H9 (cell line): Measurements from ENCODE around the gene IER3. TPM values are rescaled to one million over a fixed set of nuclear protein-coding genes. Genes with fewer than 3 reads are reported as not detected.

Experiments
- DNase-seq: peaks from one replicate; pipeline ENCODE4 v3.0.0-alpha.2; 2017
- H2AFZ ChIP-seq: one replicate; pipeline ENCODE4 v1.6.1; 2013; ENCODE audit warnings: mild to moderate bottlenecking, low read length, control low read depth, moderate library complexity
- H2AK5ac ChIP-seq: 2 replicates; pipeline ENCODE4 v1.6.1; 2013; ENCODE audit warnings: low read length, control low read depth, mixed read lengths; ENCODE audit not compliant: insufficient read length
- H2BK120ac ChIP-seq: one replicate; pipeline ENCODE4 v1.6.1; 2013; ENCODE audit warnings: low read depth, mild to moderate bottlenecking, low read length, control low read depth, inconsistent platforms; ENCODE audit not compliant: poor library complexity, severe bottlenecking
- H2BK12ac ChIP-seq: 2 replicates; pipeline ENCODE4 v1.6.1; 2013; ENCODE audit warnings: low read length, control low read depth, mixed read lengths, low read depth; ENCODE audit not compliant: insufficient read length
- H2BK15ac ChIP-seq: 2 replicates; pipeline ENCODE4 v1.6.1; 2013; ENCODE audit warnings: low read depth, low read length, control low read depth
- H2BK20ac ChIP-seq: one replicate; pipeline ENCODE4 v1.6.1; 2013; ENCODE audit warnings: low read depth, mild to moderate bottlenecking, low read length, control low read depth, inconsistent platforms; ENCODE audit not compliant: poor library complexity, severe bottlenecking
- H2BK5ac ChIP-seq: 2 replicates; pipeline ENCODE4 v1.6.1; 2013; ENCODE audit warnings: low read length, control low read depth, mixed read lengths; ENCODE audit not compliant: insufficient read length
- H3K14ac ChIP-seq: 2 replicates; pipeline ENCODE4 v1.6.1; 2013; ENCODE audit warnings: low read length, control low read depth; ENCODE audit not compliant: insufficient read depth
- H3K18ac ChIP-seq: 2 replicates; pipeline ENCODE4 v1.6.1; 2013; ENCODE audit warnings: low read depth, mild to moderate bottlenecking, mixed read lengths, low read length, control low read depth; ENCODE audit not compliant: insufficient read length
- H3K23ac ChIP-seq: 2 replicates; pipeline ENCODE4 v1.6.1; 2013; ENCODE audit warnings: low read length, control low read depth, mixed read lengths, low read depth; ENCODE audit not compliant: insufficient read length
- H3K23me2 ChIP-seq: 2 replicates; pipeline ENCODE4 v1.6.1; 2013; ENCODE audit warnings: low read depth, mild to moderate bottlenecking, mixed read lengths, low read length, control low read depth; ENCODE audit not compliant: insufficient read length, poor library complexity, severe bottlenecking
- H3K27ac ChIP-seq: 2 replicates; pipeline ENCODE4 v1.5.1; 2013; ENCODE audit warnings: low read length, control low read depth, mixed read lengths, low read depth; ENCODE audit not compliant: insufficient read length
- H3K27me3 ChIP-seq: 2 replicates; pipeline ENCODE4 v1.6.1; 2013; ENCODE audit warnings: low read length, control low read depth, inconsistent platforms; ENCODE audit not compliant: insufficient read depth
- H3K4ac ChIP-seq: 2 replicates; pipeline ENCODE4 v1.6.1; 2013; ENCODE audit warnings: low read depth, mild to moderate bottlenecking, control low read depth, inconsistent platforms, low read length, moderate library complexity
- H3K4me1 ChIP-seq: 2 replicates; pipeline ENCODE4 v1.6.1; 2013; ENCODE audit warnings: low read length, control low read depth, inconsistent platforms; ENCODE audit not compliant: insufficient read depth
- H3K4me2 ChIP-seq: 2 replicates; pipeline ENCODE4 v1.6.1; 2013; ENCODE audit warnings: low read length, control low read depth, mixed read lengths; ENCODE audit not compliant: insufficient read length, insufficient read depth
- H3K56ac ChIP-seq: 2 replicates; pipeline ENCODE4 v1.6.1; 2013; ENCODE audit warnings: low read depth, mild to moderate bottlenecking, mixed read lengths, low read length, control low read depth; ENCODE audit not compliant: insufficient read length
- H3K79me1 ChIP-seq: 2 replicates; pipeline ENCODE4 v1.6.1; 2013; ENCODE audit warnings: low read depth, mild to moderate bottlenecking, moderate library complexity, low read length, control low read depth, inconsistent platforms; ENCODE audit not compliant: insufficient read depth, poor library complexity, severe bottlenecking
- H3K79me2 ChIP-seq: 2 replicates; pipeline ENCODE4 v1.6.1; 2013; ENCODE audit warnings: low read length, control low read depth, inconsistent platforms; ENCODE audit not compliant: insufficient read depth
- H3K9ac ChIP-seq: 2 replicates; pipeline ENCODE4 v1.6.1; 2013; ENCODE audit warnings: low read length, control low read depth, mixed read lengths; ENCODE audit not compliant: insufficient read length; ENCODE audit errors: extremely low read depth
- H3K9me3 ChIP-seq: one replicate; pipeline ENCODE4 v1.6.1; 2013; ENCODE audit warnings: low read depth, low read length, inconsistent platforms; ENCODE audit not compliant: control insufficient read depth
- H3T11ph ChIP-seq: one replicate; pipeline ENCODE4 v1.6.1; 2013; ENCODE audit warnings: mild to moderate bottlenecking, low read length, control low read depth, inconsistent platforms
- H4K20me1 ChIP-seq: one replicate; pipeline ENCODE4 v1.6.1; 2013; ENCODE audit not compliant: control insufficient read depth, insufficient read length, insufficient read depth
- H4K5ac ChIP-seq: 2 replicates; pipeline ENCODE4 v1.6.1; 2013; ENCODE audit warnings: low read depth, mild to moderate bottlenecking, mixed read lengths, low read length, control low read depth; ENCODE audit not compliant: insufficient read length
- H4K8ac ChIP-seq: replicated peaks from 2 replicates; pipeline ENCODE4 v1.6.1; 2013; ENCODE audit warnings: low read length, control low read depth, mixed read lengths, low read depth; ENCODE audit not compliant: insufficient read length
- H4K91ac ChIP-seq: 2 replicates; pipeline ENCODE4 v1.6.1; 2013; ENCODE audit warnings: low read depth, mild to moderate bottlenecking, moderate library complexity, mixed read lengths, low read length, control low read depth; ENCODE audit not compliant: insufficient read length
- H3K27ac Mint-ChIP-seq, 3 experiments: 2 replicates in 2 of 3; 3 replicates in 1 of 3; pipeline ENCODE4 v1.8.0; 2020 to 2021; ENCODE audit warnings: mixed read lengths in 3 of 3, mild to moderate bottlenecking in 1 of 3, moderate library complexity in 1 of 3
- H3K27me3 Mint-ChIP-seq: 2 replicates; pipeline ENCODE4 v1.8.0; 2021; ENCODE audit warnings: low read depth, mild to moderate bottlenecking, moderate library complexity, mixed read lengths
- H3K36me3 Mint-ChIP-seq, 3 experiments: 2 replicates in 2 of 3; 3 replicates in 1 of 3; pipeline ENCODE4 v1.8.0; 2020 to 2021; ENCODE audit warnings: low read depth in 3 of 3, mixed read lengths in 3 of 3; ENCODE audit not compliant: insufficient read depth in 1 of 3
- H3K4me1 Mint-ChIP-seq, 2 experiments: 2 replicates each; pipeline ENCODE4 v1.8.0; 2020; ENCODE audit warnings: mixed read lengths in 2 of 2
- H3K4me3 Mint-ChIP-seq, 2 experiments: 2 replicates in 1 of 2; 3 replicates in 1 of 2; pipeline ENCODE4 v1.8.0; 2020 to 2021; ENCODE audit warnings: mild to moderate bottlenecking in 2 of 2, mixed read lengths in 2 of 2, moderate library complexity in 1 of 2
- H3K9me3 Mint-ChIP-seq, 2 experiments: 2 replicates in 1 of 2; 3 replicates in 1 of 2; pipeline ENCODE4 v1.8.0; 2020; ENCODE audit warnings: mild to moderate bottlenecking in 2 of 2, mixed read lengths in 2 of 2, moderate library complexity in 1 of 2
- WGBS: extraction: QIAGEN DNeasy Blood & Tissue Kit; methylation state at CpG from one replicate; pipeline ENCODE4 v1.1.7; 2013; ENCODE audit warnings: missing lambda C conversion rate, low lambda C conversion rate, mixed read lengths; ENCODE audit not compliant: insufficient read length; ENCODE audit errors: extremely low coverage; 5-methylcytosine and 5-hydroxymethylcytosine counted together
- total RNA-seq: library from RNA; stranded (reverse); gene quantifications from 2 replicates; pipeline ENCODE4 v1.2.1, GENCODE V29; 2021
- TF ChIP-seq, protein P1 (sequence below): fragments of 200-600 bp; sonication (generic); conservative IDR thresholded peaks from 3 replicates; pipeline ENCODE4 v1.8.0; 2021; ENCODE audit warnings: antibody characterized with exemption, mild to moderate bottlenecking

IER3 gene
- total RNA-seq, 1 experiment from 2014 or later, result 43.5 TPM

DNA sequence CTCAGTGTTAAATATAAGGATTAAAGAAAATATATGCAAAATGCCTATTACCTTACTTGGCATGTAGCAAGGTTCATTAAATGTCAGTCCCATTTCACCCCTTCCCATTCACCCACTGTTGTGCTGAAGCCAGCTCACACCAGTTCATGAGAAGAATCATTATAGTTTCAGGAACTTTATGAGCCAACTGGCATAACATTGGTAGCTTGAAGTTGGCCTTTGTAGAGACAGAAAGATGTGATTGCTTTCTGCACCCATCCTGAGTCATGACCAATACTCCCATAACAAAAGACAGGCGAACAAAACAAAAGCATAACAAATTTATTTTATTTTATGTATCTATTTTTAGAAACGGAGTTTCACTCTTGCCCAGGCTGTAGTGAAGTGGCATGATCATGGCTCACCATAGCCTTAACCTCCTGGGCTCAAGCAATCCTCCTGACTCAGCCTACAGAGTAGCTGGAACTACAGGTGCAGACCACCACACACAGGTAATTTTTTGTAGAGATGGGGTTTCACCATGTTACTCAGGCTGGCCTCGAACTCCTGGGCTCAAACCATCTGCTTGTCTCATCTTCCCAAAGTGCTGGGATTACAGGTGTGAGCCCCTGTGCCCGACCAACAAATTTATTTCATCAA is 17.6 kb upstream of the IER3 start:
- Histone ChIP-seq H3T11ph (no peak overlapping the region), H2AK5ac (no peak overlapping the region), H3K23me2 (no peaks in the 10 kb centered on the region), H2BK15ac (no peak overlapping the region), H2BK5ac (no peak overlapping the region), H3K4me2 (no peak overlapping the region), H3K4me1 (peaks cover 17% of the 10 kb centered on the region; the same call in 1 of the 2 replicates), H2BK20ac (no peak overlapping the region), H2BK120ac (no peak overlapping the region), H2BK12ac (no peak overlapping the region), H3K14ac (no peak overlapping the region), H4K8ac (no peak overlapping the region), H3K4ac (no peak overlapping the region), H2AFZ (no peak overlapping the region), H4K20me1 (no peaks in the 10 kb centered on the region), H3K18ac (no peak overlapping the region), H3K79me1 (no peaks in the 10 kb centered on the region), H3K9me3 (no peaks in the 10 kb centered on the region), H4K5ac (no peak overlapping the region), H4K91ac (no peak overlapping the region), H3K27ac (no peak overlapping the region), H3K23ac (no peak overlapping the region), H3K79me2 (no peaks in the 10 kb centered on the region), H3K9ac (no peak overlapping the region), H3K56ac (no peak overlapping the region), H3K27me3 (no peaks in the 10 kb centered on the region)
- Mint-ChIP-seq H3K27ac (peak overlapping the region in 1 of 3 experiments; percentile 36; a peak in 2 of 7 replicates), H3K9me3 (no peaks in the 10 kb centered on the region), H3K27me3 (no peaks in the 10 kb centered on the region; the same call in 1 of the 2 replicates), H3K4me1 (peaks cover 51 to 61% of the 10 kb centered on the region in 2 experiments), H3K36me3 (no peaks in the 10 kb centered on the region; a peak in 1 of 7 replicates), H3K4me3 (no peak overlapping the region)
- TF ChIP-seq, protein P1, sequence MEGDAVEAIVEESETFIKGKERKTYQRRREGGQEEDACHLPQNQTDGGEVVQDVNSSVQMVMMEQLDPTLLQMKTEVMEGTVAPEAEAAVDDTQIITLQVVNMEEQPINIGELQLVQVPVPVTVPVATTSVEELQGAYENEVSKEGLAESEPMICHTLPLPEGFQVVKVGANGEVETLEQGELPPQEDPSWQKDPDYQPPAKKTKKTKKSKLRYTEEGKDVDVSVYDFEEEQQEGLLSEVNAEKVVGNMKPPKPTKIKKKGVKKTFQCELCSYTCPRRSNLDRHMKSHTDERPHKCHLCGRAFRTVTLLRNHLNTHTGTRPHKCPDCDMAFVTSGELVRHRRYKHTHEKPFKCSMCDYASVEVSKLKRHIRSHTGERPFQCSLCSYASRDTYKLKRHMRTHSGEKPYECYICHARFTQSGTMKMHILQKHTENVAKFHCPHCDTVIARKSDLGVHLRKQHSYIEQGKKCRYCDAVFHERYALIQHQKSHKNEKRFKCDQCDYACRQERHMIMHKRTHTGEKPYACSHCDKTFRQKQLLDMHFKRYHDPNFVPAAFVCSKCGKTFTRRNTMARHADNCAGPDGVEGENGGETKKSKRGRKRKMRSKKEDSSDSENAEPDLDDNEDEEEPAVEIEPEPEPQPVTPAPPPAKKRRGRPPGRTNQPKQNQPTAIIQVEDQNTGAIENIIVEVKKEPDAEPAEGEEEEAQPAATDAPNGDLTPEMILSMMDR, result no peak
- WGBS, result no CpG with 5 or more reads among the region's 4 CpGs
- no peak for DNase-seq
